Adrenal gland (tissue), 12 donors: ENCODE data around the gene BLZF1. TPM values are rescaled to one million over a fixed set of nuclear protein-coding genes. Genes with fewer than 3 reads are reported as not detected.

Source experiments
- DNase-seq, 7 donors: peaks; one replicate each; pipeline ENCODE4 v3.0.0-alpha.2; 2019 to 2020
- H3K27ac ChIP-seq, 5 donors: fragments of 200-600 bp; sonication (generic) in 4 of 5; 1 replicate in 3 of 5; 2 replicates in 2 of 5; pipeline versions ENCODE4 v1.5.1 to v1.8.0; 2016 to 2020; ENCODE audit warnings: mild to moderate bottlenecking in 1 of 5
- H3K27me3 ChIP-seq: fragments of 200-600 bp; 2 replicates; pipeline ENCODE4 v1.8.0; 2021
- H3K36me3 ChIP-seq, 2 donors: fragments of 200-600 bp; replicated peaks in 1 of 2; 1 replicate in 1 of 2; 2 replicates in 1 of 2; pipeline versions ENCODE4 v1.5.1 to v1.8.0; 2018 to 2022
- H3K4me1 ChIP-seq, 2 donors: fragments of 200-600 bp; replicated peaks in 1 of 2; 1 replicate in 1 of 2; 2 replicates in 1 of 2; pipeline versions ENCODE4 v1.5.1 to v1.8.0; 2018 to 2021
- H3K4me3 ChIP-seq, 4 donors: fragments of 200-600 bp; sonication (generic) in 3 of 4; one replicate each; pipeline ENCODE4 v1.5.1; 2016 to 2018
- H3K9me3 ChIP-seq, 3 donors: fragments of 200-600 bp; sonication (generic) in 1 of 3; replicated peaks in 1 of 3; 1 replicate in 2 of 3; 2 replicates in 1 of 3; pipeline versions ENCODE4 v1.5.1 to v1.8.0; 2016 to 2021
- POLR2A ChIP-seq, 2 donors: fragments of 450-650 bp; IDR thresholded peaks; one replicate each; pipeline ENCODE4 v1.6.1; 2017; ENCODE audit warnings: antibody characterized with exemption in 2 of 2, mild to moderate bottlenecking in 2 of 2, moderate library complexity in 1 of 2
- WGBS, 4 donors: extraction: QIAGEN DNeasy Blood & Tissue Kit in 2 of 4; methylation state at CpG; one replicate each; pipeline versions ENCODE4 v1.1.5 to v1.1.7; 2013 to 2017; 5-methylcytosine and 5-hydroxymethylcytosine counted together
- intact Hi-C, 2 donors: fragments of 100-400 bp; cut with DNase I; formaldehyde crosslinking; loops; one replicate each; pipeline versions ENCODE4 v1.14.1 to v1.15.0; 2022 to 2023
- polyA plus RNA-seq, 3 donors: library from polyadenylated mRNA; stranded (reverse); fragments of 200-250 nt in 2 of 3; fragments of 350-450 nt in 1 of 3; fragmentation: Illumina TruSeq in 1 of 3; extraction: RNeasy Lipid Tissue Mini Kit (QIAGEN cat#74804) in 1 of 3; gene quantifications; one replicate each; pipeline ENCODE4 v1.2.3, GENCODE V29; 2013 to 2014
- total RNA-seq, 9 donors: library from RNA; depleted of rRNA in 4 of 9; stranded (reverse); fragments of >200 nt in 4 of 9; fragments of 120-200 nt in 1 of 9; fragmentation: NEBNext Ultra II Directional in 1 of 9; extraction: Animal tissue kit (Norgen Biotek cat#: 25700) in 1 of 9; gene quantifications; one replicate each; pipeline versions ENCODE4 v1.1.0 to v1.2.4, GENCODE V29; 2013 to 2023
- TF ChIP-seq, protein P1 (sequence below), 6 experiments: fragments of 450-650 bp in 4 of 6; fragments of 200-600 bp in 2 of 6; sonication (generic) in 1 of 6; IDR thresholded peaks; 1 replicate in 5 of 6; 2 replicates in 1 of 6; pipeline versions ENCODE4 v1.5.1 to v1.8.0; 2016 to 2021; ENCODE audit warnings: antibody characterized with exemption in 6 of 6, mild to moderate bottlenecking in 2 of 6, moderate library complexity in 1 of 6
- donor health status: healthy with polysubstance abuse.
- donor health status: Bipolar disorder and iron deficiency.
- donor health status: DM: yes; HTN: yes; CAD: no.
- donor health status: DM: no; HTN: no; CAD: no.
- donor health status: DM: no; HTN: no; CAD: no.
- donor health status: DM: yes; HTN: yes; CAD: no.

Gene BLZF1
- total and polyA plus RNA-seq, 12 donors, result 7.5 to 36.0 (median 20.0) TPM

DNA sequence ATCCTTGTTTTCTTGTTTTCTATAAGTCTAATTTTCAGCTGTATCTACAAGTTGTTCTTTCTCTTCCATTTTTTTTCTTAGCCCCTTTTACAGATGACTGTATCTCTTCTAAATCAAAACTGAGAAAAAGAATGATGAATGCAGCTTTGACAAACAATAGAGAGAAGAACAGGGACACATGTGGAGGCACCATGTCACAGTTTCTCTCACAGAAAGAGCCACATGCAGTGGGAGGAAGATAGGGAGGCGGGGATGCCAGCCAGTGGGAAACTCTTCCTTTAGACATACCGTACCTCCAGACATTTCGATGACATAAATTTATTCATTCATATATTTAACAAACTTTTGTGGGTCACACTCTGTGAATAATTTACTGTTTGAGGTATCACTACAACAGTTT is 45.9 kb upstream of the BLZF1 start:
- Histone ChIP-seq H3K36me3 (no peaks in the 10 kb centered on the region), H3K4me3 (no peak overlapping the region), H3K9me3 (no peaks in the 10 kb centered on the region), H3K27me3 (no peaks in the 10 kb centered on the region), H3K27ac (no peak overlapping the region), H3K4me1 (peaks cover 0 to 7% of the 10 kb centered on the region in 2 donors)
- WGBS, 4 donors, result 96 to 98% (median 97%) methylated on average over 3 of the region's 3 CpGs
- DNase-seq, result no peak
- intact Hi-C loops, result no loop called here
- TF ChIP-seq POLR2A (IDR thresholded peaks at IDR 0.05), result no peak
- TF ChIP-seq, protein P1, sequence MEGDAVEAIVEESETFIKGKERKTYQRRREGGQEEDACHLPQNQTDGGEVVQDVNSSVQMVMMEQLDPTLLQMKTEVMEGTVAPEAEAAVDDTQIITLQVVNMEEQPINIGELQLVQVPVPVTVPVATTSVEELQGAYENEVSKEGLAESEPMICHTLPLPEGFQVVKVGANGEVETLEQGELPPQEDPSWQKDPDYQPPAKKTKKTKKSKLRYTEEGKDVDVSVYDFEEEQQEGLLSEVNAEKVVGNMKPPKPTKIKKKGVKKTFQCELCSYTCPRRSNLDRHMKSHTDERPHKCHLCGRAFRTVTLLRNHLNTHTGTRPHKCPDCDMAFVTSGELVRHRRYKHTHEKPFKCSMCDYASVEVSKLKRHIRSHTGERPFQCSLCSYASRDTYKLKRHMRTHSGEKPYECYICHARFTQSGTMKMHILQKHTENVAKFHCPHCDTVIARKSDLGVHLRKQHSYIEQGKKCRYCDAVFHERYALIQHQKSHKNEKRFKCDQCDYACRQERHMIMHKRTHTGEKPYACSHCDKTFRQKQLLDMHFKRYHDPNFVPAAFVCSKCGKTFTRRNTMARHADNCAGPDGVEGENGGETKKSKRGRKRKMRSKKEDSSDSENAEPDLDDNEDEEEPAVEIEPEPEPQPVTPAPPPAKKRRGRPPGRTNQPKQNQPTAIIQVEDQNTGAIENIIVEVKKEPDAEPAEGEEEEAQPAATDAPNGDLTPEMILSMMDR (IDR thresholded peaks at IDR 0.05), result no peak

GRCh38 chr1:169325117-169325516 is 42.9 kb upstream of the BLZF1 start:
- Histone ChIP-seq H3K27me3 (no peaks in the 10 kb centered on the region), H3K4me1 (peaks cover 0 to 7% of the 10 kb centered on the region in 2 donors), H3K36me3 (no peaks in the 10 kb centered on the region), H3K9me3 (no peaks in the 10 kb centered on the region), H3K27ac (no peak overlapping the region), H3K4me3 (no peak overlapping the region)
- DNase-seq, result no peak
- TF ChIP-seq POLR2A (IDR thresholded peaks at IDR 0.05), result no peak
- TF ChIP-seq, protein P1 (IDR thresholded peaks at IDR 0.05), result no peak
- 91 to 98% (median 94%) methylated on average over 1 of the region's 1 CpG for WGBS, 4 donors
- intact Hi-C loops, result no loop called here

GRCh38 chr1:169326261-169326955 is 41.6 kb upstream of the BLZF1 start:
- no peak for TF ChIP-seq POLR2A (IDR thresholded peaks at IDR 0.05)
- TF ChIP-seq, protein P1 (IDR thresholded peaks at IDR 0.05), result no peak
- peaks cover 0 to 7% of the 10 kb centered on the region in 2 donors for H3K4me1 ChIP-seq
- H3K36me3 ChIP-seq, result no peaks in the 10 kb centered on the region
- H3K4me3 ChIP-seq, result no peak overlapping the region
- WGBS, 4 donors, result 63 to 78% (median 70%) methylated on average over 3 of the region's 3 CpGs
- intact Hi-C loops, result no loop called here
- H3K9me3 ChIP-seq, result no peaks in the 10 kb centered on the region
- H3K27ac ChIP-seq, result no peak overlapping the region
- H3K27me3 ChIP-seq, result no peaks in the 10 kb centered on the region
- no peak for DNase-seq

DNA sequence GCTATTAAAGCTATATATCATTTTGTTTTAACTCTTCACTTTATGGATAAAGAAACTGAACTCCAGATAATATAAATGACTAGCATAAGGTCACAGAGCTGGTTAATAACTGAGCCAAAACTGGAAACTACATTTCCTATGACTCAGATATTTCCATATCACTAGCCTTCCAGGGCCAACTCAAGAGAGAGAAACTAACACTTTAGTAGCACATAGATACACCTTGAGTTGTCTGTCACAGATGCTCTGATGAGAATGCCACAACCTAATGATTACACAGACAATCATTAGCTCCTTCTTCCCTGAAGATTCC is 41.1 kb upstream of the BLZF1 start:
- H3K36me3 ChIP-seq, result no peaks in the 10 kb centered on the region
- no peak overlapping the region for H3K27ac ChIP-seq
- no peaks in the 10 kb centered on the region for H3K9me3 ChIP-seq
- no peaks in the 10 kb centered on the region for H3K27me3 ChIP-seq
- no peak for DNase-seq
- intact Hi-C loops, result no loop called here
- TF ChIP-seq, protein P1 (IDR thresholded peaks at IDR 0.05), result no peak
- no peak for TF ChIP-seq POLR2A (IDR thresholded peaks at IDR 0.05)
- H3K4me3 ChIP-seq, result no peak overlapping the region
- H3K4me1 ChIP-seq, result peaks cover 0 to 7% of the 10 kb centered on the region in 2 donors
